WI38 (cell line): ENCODE measurements around the gene CNNM1.

Experiments
- H3K4me3 ChIP-seq: 2 replicates; pipeline ENCODE4 v1.5.1; 2011; ENCODE audit warnings: low read depth, mild to moderate bottlenecking, control low read depth, low read length
- CTCF ChIP-seq: IDR thresholded peaks from 2 replicates; pipeline ENCODE4 v1.5.1; 2012; ENCODE audit warnings: low read depth, mild to moderate bottlenecking, control low read depth, low read length

CNNM1 gene

GRCh38 chr10:99375426-99375825 lies 46.3 kb downstream of the CNNM1 start:
- TF ChIP-seq CTCF: no peak
- H3K4me3 ChIP-seq: no peak overlapping the region

GRCh38 chr10:99382176-99382575 lies 53.0 kb downstream of the CNNM1 start:
- no peak overlapping the region for H3K4me3 ChIP-seq
- TF ChIP-seq CTCF: no peak

- no peak overlapping the region for H3K4me3 ChIP-seq
- no peak for TF ChIP-seq CTCF
Measured at GRCh38 chr10:99387071-99387470, 57.9 kb downstream of the CNNM1 start.

GRCh38 chr10:99387541-99387940 lies 58.4 kb downstream of the CNNM1 start:
- H3K4me3 ChIP-seq: no peak overlapping the region
- TF ChIP-seq CTCF: no peak

- no peak for TF ChIP-seq CTCF
- H3K4me3 ChIP-seq: no peak overlapping the region
Measured at GRCh38 chr10:99389729-99390480, 60.7 kb downstream of the CNNM1 start.

- no peak overlapping the region for H3K4me3 ChIP-seq
Measured at GRCh38 chr10:99391346-99391745, 62.2 kb downstream of the CNNM1 start.

GRCh38 chr10:99393036-99393435 lies 63.9 kb downstream of the CNNM1 start:
- H3K4me3 ChIP-seq: no peak overlapping the region
- TF ChIP-seq CTCF: no peak

More at GRCh38 chr10:99391346-99391745, 62.2 kb downstream of the CNNM1 start:
- TF ChIP-seq CTCF: no peak
